HTERT RPE-1 (cell line): ENCODE measurements around the gene GRM7.

Experiments used
- in situ Hi-C: fragments of 300-500 bp; cut with MboI; formaldehyde crosslinking; loops from 4 replicates; pipeline ENCODE4 v1.14.3; 2020; ENCODE audit warnings: low sequenced_read_pairs

The GRM7 gene

DNA sequence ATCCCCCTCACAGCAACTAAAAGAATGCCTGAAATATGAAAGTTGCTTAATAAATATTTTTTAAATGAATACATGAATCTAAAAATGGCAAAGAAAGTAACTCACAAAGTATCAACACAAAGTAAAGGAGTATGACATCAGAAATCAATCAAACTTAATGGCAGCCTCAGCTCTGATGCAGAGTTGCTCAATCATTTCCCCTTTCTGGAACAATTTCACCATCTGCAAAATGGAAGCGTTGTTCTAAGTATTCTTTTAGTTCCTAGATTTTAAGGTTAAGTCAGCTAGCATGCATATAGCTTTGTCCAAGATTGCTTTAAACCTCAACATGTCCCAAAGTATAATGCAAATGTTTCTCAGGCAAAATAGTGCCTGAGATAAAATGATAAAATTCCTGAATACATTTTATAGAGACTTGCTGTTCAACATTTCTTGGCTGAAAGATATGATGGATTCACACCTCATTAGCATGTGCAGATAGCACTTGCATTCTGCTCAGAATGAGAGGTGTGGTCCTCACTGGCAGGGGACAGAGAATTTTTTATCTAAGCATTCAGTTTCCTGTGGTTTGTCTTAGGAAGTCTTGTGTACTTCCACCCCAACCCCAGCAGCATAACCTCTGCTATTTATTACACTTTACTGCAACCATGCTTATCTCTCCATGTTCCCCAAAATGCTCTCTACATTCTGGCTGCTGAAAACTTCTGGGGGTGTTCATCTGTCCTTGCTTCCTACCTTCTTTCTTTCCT lies 429.3 kb downstream of the GRM7 start:
- in situ Hi-C loops = no loop called here

DNA sequence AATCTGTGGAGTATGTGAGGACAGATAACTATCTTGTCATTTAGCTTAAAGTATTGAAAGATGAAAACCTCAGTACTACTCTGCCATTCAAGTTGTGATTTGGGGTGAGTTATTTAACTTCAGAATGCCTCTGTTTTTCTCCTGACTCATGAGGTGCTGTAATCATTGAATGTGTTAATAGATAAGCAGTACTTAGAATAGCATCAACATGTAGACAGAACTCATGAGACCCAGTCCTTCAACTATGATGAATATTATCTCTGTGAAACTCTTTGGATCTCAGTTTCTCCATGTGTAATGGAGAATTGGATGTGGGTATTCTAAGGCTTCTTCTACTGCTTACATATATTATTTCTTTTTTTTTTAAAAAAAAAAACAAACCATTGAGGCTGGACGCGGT lies 431.4 kb downstream of the GRM7 start:
- in situ Hi-C loops = no loop called here

DNA sequence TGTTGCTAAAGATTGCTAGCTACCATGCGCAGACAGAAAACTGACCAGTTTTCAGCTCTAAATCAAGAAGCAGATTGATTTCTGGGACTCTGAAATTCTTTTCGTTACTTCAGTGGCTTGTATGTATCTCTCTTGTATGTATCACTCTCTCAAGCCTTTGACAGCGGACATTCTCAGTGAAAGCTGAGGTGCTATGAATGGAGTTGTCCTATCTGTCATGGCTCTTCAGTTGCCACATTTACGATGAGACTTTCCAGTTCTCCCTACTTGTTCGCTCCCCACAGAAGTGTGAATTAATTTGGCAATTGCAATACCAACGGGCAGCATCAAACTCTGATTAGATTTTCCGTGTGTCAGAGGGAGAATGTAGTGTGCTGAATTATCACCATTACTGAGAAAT lies 432.4 kb downstream of the GRM7 start:
- in situ Hi-C loops = no loop called here

DNA sequence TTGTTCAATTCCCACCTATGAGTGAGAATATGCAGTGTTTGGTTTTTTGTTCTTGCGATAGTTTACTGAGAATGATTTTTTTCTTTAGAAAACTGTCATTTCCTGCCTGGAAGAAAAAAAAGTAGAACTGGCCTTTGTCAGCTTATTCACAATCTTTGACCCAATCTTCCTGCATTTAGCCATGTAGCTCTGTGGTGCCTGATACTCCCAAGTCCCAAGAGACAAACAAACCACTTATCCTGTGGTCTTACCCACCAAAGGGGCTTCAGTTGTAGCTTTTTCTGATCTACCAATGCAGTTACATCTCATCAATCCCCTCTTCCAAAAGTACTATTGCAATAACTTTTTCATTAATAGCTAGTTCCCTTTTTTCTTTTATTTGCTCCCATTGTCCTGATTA lies 444.6 kb downstream of the GRM7 start:
- in situ Hi-C loops = no loop called here

DNA sequence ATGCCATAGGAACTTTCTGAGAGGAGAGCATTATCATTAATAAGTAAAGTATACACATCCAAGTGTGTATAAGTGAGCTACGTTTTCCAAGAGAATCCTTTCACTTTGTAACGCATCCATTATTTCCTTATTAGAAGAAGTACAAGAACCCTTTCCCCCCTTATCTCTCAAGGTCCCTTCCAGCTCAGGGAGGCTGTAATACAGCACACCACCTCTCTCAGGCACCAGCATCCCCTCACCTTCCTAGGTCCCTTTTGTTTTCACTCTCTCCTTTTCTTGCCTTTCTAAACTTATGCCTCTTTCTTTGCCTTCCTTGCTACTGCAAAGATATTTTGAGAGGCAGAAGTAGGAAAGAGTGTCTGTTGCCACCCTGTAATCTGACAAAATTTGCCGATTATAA lies 446.0 kb downstream of the GRM7 start:
- in situ Hi-C loops = no loop called here

DNA sequence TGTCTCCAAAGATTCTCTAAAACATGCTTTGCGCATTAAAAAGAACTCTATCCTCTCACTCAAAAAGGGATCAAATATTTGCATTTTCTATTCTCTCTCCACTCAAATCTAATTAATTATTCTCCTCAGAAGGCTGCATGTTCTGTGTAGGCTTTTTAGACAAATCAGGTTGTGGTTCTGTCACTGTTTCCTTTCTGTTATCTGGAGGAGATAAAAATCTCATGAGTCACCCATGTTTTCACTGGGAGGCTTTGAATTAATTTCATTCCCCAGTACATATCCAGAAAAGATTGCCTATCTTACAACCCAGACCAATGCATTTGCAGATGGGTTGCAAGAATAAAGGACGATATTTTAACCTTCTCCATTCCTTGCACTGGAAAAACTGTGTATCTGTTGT lies 446.5 kb downstream of the GRM7 start:
- in situ Hi-C loops = no loop called here

DNA sequence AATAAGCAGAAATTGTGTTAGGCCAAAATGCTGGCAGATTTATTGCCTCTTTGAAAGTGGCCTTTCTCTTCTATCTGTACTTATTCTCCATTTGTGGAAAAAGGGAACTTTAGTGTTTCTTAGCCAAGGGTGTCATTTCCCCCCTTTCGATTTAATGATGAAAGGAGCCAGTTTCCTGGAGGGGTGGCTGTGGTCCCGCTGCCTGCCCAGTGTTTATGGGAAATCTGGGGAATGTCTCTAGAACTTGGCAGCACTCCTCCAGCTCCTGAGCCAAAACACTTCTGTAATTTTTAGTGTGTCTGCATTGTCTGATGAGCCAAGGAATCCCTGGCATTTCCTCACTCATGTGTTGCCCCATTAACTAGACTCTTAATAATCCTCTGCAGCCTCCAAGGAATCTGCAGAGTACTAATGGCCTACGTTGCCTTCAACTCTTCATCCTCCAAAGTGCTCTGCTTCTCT lies 448.8 kb downstream of the GRM7 start:
- in situ Hi-C loops = no loop called here

DNA sequence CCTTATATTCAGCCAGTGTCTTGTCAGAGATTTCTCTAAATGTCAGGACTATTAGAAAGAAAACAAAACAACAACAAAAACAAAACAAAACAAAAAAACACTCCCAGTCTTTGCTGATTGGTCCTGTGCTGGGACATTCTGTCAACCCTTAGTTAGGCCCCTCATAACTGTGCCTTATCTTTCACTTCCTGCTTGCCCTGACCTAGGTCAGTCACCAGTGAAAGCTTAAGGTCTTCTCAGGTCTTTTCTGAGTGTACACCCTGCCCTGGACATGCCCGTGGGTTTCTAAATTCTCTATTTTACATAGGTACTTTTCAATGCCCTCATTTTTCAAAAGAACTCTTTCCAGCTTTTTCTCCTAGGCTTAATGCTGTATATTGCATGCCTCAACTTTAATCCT lies 454.1 kb downstream of the GRM7 start:
- in situ Hi-C loops = no loop called here

DNA sequence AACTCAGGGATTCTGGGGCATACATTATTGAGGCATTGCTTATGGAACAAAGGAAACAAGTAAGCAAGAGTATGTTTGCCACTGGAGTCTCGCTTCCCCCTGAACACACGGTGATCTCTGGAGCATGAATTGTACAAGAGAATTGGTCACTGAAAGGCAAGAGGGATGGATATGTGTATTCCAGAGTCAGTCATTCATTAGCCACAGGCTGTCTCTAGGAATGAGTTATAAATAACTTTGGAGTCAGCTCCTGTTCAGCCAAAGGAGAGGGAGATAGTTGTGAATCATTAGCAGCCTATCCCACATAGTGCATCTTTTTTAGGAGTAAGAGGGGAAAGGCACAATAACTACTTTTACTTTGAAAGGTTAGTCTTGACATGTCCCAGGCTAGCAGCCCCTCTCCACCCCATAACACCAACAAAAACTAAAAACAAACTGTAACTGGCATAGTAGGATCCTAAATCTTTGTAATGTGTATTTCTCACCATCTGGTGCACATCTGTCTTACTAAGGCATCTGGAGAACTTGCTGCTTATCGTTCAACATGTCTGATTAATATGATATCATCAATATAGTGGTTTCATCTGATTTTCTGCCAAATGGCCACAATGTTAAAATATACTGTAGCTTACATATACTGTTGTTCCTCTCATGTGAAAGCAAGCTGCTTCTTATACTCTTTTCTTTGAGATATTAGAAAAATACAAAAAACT lies 462.2 kb downstream of the GRM7 start:
- in situ Hi-C loops = no loop called here

DNA sequence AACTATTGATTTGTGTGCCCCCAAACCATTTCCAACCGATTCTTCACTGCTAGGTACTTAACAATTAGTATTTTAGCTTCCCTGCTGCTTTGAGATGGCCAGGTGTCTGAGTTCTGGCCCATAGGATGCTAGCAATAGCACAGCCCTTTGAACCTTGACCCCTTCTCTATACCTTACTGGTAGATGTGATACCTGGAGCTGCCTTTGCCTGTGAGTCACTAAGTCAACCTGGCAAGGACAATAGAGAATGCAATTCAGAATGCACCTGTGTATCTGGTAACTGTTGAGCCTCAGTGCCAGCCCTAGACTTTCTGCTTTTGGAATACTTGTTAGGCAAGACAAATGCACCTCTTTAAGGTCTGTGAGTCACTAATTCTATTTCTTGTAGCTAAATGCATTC lies 467.4 kb downstream of the GRM7 start:
- in situ Hi-C loops = no loop called here

DNA sequence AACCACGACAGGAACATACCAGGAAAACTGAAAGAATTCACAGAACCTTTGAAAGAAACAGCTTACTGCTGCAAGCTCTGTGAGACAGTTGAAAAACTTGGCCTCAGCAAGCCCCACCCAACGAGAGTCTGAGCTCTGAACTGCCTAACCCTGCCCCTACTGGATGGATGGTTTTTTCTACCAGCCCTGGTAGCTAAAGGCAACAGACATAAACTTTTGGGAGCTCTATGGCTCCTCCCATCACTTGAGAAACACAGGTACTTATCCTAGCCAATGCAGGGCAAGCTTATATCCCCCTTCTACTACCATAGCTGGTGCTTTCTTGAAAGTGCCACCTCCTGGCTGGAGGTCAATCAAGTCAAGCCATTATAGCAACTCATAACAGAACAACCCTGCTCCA lies 471.8 kb downstream of the GRM7 start:
- in situ Hi-C loops = no loop called here

DNA sequence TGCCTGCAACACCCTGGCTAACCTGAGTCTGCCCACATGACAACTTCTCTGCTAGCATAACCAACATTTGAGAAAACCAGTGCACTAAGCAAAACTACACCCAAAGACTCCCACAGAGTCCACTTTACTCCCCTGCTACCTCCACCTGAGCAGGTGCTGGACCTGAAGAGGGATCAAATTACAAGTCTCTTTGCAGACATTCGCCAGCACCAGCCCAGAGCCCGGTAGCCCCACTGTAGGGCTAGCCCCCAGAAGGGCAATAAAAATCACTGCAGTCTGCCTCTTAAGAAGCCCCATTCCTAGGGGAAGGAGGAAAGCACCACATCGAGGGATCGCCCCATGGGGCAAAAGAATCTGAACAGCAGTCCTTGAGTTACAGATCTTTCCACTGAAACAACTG lies 472.2 kb downstream of the GRM7 start:
- in situ Hi-C loops = no loop called here

DNA sequence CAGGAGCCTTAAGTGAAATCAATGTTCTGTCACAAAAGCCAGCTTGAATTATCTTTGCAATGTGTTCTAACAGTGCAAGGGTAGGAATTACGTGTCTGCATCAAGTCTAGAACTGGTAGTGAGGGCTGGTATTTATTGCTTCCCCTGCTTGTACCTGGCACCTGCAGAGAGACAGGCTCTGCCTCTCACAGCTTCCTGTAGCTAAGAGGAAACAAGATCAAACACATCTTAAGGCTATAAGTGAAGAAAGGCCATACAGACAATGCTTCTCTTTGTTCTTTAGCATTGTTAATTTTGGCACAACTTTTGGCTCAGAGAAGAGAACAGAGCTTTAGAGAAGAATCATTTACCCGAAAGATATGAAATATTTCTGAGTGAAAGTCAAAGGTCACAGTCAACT lies 479.9 kb downstream of the GRM7 start:
- in situ Hi-C loops = no loop called here

DNA sequence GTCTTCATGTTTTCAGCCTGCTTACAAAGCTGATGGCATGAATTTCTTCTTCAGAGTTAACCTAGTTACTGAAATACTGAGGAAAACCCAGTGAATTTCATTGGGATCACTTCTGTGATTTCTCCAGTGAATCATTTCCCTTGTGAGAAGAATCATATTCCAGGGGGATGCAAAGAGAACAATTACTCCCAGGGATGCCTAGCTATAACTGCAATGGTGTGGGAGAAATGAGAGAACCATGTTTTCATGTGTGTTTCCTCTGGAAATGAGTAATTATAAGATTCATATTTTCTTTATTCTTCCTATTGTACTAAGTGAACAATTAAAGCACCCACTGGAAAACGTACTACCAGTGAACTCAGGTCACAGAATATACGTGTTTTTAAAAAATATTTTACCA lies 485.4 kb downstream of the GRM7 start:
- in situ Hi-C loops = no loop called here

DNA sequence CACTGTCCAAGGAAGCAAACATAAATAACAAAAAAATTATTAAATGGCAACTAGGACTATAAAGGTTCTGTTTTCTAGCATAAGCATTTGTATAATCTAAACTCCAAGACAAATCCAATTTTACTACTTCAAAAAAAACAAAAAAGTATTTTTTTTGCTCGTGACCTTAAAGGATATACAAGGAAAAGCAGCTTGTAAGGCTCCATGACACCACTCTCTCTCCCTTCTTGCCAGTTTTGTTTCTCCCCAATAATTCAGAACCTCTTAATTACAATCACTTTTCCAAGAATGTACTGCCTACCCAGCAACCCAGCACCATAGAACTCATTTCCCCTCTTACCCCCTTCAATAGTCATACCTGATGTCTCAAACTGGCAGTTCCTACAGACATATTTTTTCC lies 496.2 kb downstream of the GRM7 start:
- in situ Hi-C loops = no loop called here

DNA sequence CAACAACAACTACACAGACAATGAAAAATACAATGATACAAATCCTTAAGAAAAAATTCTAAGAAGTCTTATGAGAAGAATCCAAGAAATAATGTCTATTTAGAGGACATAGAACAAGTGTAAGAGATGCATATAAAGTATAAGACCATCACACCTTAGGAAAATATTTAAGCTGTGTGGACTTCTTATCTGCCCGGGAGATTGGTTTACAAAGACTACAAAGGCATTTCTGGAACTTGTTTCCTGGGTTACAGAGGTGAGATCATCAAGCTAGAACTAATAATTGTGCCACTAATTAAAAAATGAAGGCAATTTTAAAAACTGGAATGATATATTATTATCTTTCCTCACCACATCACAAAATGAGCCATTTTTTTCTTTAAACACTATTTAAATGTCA lies 507.1 kb downstream of the GRM7 start:
- in situ Hi-C loops = no loop called here

DNA sequence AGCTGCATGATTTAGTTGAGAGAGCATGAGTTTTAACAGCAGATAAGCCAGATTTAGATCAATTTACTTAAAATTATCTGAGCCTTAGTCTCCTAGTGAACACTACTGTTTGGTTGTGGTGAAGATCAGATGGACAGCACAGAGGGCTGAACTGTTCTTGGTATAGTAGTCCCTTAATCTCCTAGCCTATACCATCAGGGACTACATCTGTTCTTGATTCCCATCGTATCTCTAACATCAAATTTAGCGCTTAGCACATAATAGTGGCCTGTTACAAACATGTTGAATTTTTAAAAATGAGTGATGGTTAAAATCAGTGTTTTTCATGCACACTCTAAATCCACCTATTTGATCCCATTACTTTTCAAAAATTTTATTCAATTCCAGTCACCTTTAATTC lies 507.7 kb downstream of the GRM7 start:
- in situ Hi-C loops = no loop called here

DNA sequence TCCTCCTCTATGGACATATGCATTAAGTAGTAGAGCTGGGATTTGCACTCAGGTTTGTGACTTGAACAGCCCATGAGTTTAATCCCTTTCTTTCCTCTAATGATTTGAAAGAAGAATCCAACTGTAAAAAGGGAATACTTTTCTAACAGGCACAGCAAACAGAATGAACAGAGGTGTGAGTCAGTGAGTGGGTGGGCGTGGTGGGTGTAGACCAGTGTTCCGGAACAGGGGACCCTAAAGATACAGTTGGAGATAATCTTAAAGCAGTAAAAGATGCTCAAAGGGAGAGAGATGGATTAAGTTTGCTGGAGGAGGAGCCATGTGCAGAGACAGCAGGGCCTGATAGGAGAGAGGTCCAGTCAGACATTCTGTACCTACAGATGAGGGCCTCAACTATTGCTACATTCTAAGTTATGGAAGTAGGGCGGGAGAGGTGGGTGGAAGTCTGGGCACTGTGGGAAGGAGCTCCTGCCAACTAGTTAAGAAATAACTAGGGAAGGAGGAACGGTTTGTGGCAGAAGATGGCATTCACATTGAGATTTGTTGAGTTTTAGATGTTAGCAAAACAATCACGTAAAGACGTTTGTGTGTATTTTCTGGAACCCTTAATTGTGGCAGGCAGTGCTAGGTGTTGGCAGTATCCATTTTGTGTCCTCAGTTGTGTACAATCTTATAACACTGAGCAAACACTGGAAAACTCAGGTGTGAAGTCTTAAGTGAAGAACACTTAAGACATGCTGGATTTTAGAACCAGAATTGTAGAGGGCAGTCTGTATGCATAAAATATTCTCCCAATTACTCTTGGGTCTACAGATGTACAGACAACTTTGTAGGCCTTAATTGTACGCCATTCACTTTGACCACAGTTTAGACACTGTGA lies 511.0 kb downstream of the GRM7 start:
- in situ Hi-C loops = no loop called here

DNA sequence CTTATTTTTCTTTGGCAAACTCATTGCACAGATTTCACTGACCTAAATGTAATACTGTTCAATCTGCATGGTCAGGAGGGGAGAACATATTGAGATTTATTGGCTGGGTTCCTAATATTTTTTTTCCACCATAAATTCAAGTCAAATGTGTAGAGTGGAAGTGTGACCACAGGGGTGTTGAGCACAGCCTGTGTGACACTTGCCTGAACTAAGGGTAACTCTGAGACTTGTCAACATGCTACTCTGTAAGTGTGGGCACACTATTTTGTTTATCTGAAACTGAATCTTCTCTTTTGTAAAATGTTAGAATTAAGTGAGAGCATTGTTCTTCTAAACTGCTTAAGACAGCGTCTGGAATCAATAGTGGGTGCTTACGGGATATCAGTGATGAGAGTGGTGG lies 516.2 kb downstream of the GRM7 start:
- in situ Hi-C loops = no loop called here

DNA sequence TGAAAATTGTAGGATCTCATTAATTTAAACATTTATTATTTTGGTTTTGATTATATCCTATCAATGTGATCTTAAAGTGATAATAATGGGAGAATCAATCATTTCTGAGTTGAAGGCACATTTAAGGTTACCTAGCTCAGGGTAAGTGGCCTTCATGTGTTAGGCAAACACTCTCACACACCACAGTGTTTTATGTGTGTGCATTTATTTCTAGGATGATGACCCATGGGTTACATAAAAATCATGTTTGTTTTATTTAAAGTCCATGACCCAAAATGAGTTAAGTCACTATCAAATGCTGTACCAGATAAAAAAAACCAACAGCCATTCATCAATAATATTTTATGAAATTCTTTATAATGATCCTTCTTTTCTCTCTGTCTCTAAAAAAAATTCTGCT lies 520.8 kb downstream of the GRM7 start:
- in situ Hi-C loops = no loop called here

DNA sequence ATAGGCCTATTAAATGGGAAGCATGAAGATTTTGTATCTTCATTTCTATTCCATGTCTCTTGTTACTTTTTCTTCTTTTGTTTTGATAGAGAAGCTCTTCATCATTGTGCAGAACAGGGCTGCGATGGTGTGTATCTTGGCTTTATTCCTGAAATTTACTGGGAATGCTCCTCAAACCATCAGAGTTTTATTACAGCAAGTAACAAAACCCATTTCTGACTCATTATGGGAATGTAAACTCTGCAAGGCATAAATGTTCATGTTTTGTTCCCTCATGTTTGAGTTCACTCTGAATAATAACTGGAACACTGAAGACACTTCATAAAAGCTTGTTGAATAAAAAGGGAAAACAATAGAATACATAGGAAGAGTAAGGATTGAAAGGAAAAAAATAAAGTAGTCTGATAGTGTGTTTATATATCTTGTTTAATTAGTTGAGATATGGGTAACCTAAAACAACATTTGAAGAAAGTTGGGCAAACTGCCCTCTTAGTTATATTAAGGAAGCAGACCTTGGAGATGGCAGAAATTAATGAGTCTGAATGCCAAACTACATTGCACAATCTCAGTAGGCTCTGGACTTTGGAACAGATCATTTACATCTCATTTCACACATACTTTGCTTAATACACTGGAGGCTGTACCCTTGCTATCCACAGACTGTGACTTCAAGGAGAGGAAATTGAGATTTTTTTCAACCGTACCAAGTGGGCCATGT lies 521.5 kb downstream of the GRM7 start:
- in situ Hi-C loops = no loop called here
